KMS-11 (cell line): ENCODE data around the gene CHPF2.

Experiments
- H2AFZ ChIP-seq: fragments of 200-600 bp; sonication (generic); 2 replicates; pipeline ENCODE4 v1.6.1; 2016; ENCODE audit warnings: antibody characterized with exemption, mixed run types, low read depth
- H3K27ac ChIP-seq: fragments of 200-600 bp; sonication (generic); 2 replicates; pipeline ENCODE4 v1.6.1; 2016; ENCODE audit warnings: mild to moderate bottlenecking, mixed run types
- H3K27me3 ChIP-seq: fragments of 200-600 bp; sonication (generic); 2 replicates; pipeline ENCODE4 v1.6.1; 2017; ENCODE audit warnings: mild to moderate bottlenecking, low read depth, mixed run types, moderate library complexity; ENCODE audit not compliant: insufficient read depth
- H3K36me3 ChIP-seq: fragments of 200-600 bp; sonication (generic); 2 replicates; pipeline ENCODE4 v1.6.1; 2017; ENCODE audit warnings: mild to moderate bottlenecking, mixed run types; ENCODE audit not compliant: insufficient read depth
- H3K4me1 ChIP-seq: fragments of 200-600 bp; sonication (generic); 2 replicates; pipeline ENCODE4 v1.6.1; 2016; ENCODE audit warnings: mild to moderate bottlenecking, low read depth, mixed run types; ENCODE audit not compliant: poor library complexity, severe bottlenecking
- H3K4me2 ChIP-seq: fragments of 200-600 bp; sonication (generic); 2 replicates; pipeline ENCODE4 v1.7.0; 2016; ENCODE audit warnings: mild to moderate bottlenecking, mixed run types
- H3K4me3 ChIP-seq: fragments of 200-600 bp; sonication (generic); IDR thresholded peaks from 2 replicates; pipeline ENCODE4 v1.6.1; 2017; ENCODE audit warnings: low read depth, low read length, mixed read lengths; ENCODE audit not compliant: insufficient read depth
- H3K79me2 ChIP-seq: fragments of 200-600 bp; sonication (generic); 2 replicates; pipeline ENCODE4 v1.6.1; 2016; ENCODE audit warnings: low read depth, mixed run types; ENCODE audit not compliant: insufficient read depth
- H3K9ac ChIP-seq: fragments of 200-600 bp; sonication (generic); 2 replicates; pipeline ENCODE4 v1.6.1; 2016; ENCODE audit warnings: mild to moderate bottlenecking, mixed run types
- H4K20me1 ChIP-seq: fragments of 200-600 bp; sonication (generic); 2 replicates; pipeline ENCODE4 v1.6.1; 2016; ENCODE audit warnings: mild to moderate bottlenecking, mixed run types; ENCODE audit not compliant: insufficient read depth
- TF ChIP-seq, protein P1 (sequence below): fragments of 200-600 bp; sonication (generic); conservative IDR thresholded peaks from 2 replicates; pipeline ENCODE4 v1.6.1; 2017; ENCODE audit warnings: low read depth, mild to moderate bottlenecking, antibody characterized with exemption, low read length, moderate library complexity, mixed read lengths

The CHPF2 gene

DNA sequence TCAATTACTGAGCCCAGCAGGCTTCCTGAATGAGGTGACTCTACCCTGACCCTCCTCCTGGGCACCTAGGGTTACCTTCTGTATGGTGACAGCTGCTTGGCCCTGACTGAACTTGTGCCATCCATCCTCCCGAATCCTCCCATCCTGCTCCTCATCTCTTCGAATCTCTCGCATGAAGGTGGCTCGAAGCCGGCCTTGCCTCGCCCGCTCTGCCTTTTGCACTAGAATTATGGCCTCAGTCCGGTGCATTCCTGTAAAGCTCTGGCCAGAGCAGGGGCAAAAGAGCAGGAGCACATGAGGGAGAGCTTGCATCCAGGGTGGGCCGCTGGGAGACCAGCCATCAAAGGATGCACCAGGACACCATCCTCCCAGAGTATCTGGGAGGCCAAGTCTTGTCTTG, 29.4 kb upstream of the CHPF2 start:
- Histone ChIP-seq H3K27ac (no peak overlapping the region), H2AFZ (no peak overlapping the region), H3K9ac (no peak overlapping the region), H3K79me2 (no peaks in the 10 kb centered on the region), H3K4me1 (no peaks in the 10 kb centered on the region), H3K36me3 (no peaks in the 10 kb centered on the region), H3K4me2 (no peak overlapping the region), H4K20me1 (no peaks in the 10 kb centered on the region), H3K27me3 (peaks cover 99% of the 10 kb centered on the region), H3K4me3 (no peak overlapping the region)
- TF ChIP-seq, protein P1, sequence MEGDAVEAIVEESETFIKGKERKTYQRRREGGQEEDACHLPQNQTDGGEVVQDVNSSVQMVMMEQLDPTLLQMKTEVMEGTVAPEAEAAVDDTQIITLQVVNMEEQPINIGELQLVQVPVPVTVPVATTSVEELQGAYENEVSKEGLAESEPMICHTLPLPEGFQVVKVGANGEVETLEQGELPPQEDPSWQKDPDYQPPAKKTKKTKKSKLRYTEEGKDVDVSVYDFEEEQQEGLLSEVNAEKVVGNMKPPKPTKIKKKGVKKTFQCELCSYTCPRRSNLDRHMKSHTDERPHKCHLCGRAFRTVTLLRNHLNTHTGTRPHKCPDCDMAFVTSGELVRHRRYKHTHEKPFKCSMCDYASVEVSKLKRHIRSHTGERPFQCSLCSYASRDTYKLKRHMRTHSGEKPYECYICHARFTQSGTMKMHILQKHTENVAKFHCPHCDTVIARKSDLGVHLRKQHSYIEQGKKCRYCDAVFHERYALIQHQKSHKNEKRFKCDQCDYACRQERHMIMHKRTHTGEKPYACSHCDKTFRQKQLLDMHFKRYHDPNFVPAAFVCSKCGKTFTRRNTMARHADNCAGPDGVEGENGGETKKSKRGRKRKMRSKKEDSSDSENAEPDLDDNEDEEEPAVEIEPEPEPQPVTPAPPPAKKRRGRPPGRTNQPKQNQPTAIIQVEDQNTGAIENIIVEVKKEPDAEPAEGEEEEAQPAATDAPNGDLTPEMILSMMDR = no peak

DNA sequence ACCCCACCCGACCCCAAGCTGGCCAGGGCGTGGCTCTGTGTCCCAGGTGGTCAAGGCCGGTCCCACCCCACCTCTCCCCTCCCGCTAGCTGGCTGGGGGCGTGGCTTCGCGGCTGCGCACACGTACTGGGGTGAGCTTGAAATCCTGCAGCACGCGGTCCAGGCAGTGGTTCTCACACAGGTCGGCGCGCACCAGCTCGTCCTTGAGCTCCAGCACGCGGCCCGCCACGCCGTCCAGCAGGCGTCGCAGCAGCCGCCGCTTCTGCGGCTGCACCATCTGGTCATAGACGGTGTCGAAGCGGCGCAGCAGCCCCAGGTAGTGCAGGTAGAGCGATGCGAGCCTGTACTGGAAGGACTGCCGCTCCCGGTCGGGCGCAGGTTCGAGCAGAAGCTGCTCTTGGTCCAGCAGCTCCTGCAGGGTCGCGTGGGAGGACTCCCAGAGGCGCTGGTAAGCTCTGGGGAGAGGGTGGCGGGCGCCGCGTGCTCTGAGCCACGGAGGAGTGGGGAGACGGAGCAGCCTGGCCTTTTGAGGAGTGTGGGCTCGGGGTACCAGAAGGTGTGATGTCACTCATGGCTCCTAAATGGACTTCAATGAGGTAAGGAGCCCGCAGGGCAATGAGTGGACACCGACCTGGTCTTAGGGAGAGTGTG, 27.8 kb upstream of the CHPF2 start:
- no peak overlapping the region for H3K4me2 ChIP-seq
- H2AFZ ChIP-seq = no peak overlapping the region
- H3K36me3 ChIP-seq = no peaks in the 10 kb centered on the region
- no peak overlapping the region for H3K27ac ChIP-seq
- H3K27me3 ChIP-seq = peaks cover 82% of the 10 kb centered on the region
- H3K9ac ChIP-seq = no peak overlapping the region
- H3K79me2 ChIP-seq = no peaks in the 10 kb centered on the region
- H3K4me3 ChIP-seq = no peak overlapping the region
- TF ChIP-seq, protein P1 = no peak
- no peaks in the 10 kb centered on the region for H3K4me1 ChIP-seq
- no peaks in the 10 kb centered on the region for H4K20me1 ChIP-seq

DNA sequence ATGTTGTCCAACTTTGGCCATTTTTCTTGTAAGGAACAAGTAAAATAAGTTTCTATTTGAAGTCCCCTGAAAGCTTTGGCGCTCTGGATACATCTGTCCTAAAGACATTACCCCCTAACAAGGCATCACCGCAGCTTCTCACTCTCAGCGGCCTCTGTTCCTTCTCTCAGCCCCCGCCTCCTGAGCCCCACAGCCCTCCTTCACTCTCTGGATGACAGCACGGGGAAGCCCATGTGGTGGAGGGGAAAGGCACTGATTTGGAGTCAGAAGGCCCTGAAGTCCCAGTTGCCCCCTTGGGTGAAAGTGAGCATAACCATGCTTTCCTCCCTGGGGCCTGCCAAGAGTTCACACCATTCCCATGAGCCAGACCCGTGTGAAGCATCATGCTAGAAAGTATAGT, 26.6 kb upstream of the CHPF2 start:
- no peak overlapping the region for H3K4me3 ChIP-seq
- H3K27me3 ChIP-seq = peaks cover 71% of the 10 kb centered on the region
- no peaks in the 10 kb centered on the region for H3K4me1 ChIP-seq
- no peak overlapping the region for H2AFZ ChIP-seq
- no peak overlapping the region for H3K4me2 ChIP-seq
- H3K36me3 ChIP-seq = no peaks in the 10 kb centered on the region
- no peak overlapping the region for H3K9ac ChIP-seq
- TF ChIP-seq, protein P1 = no peak
- H3K27ac ChIP-seq = no peak overlapping the region
- no peaks in the 10 kb centered on the region for H4K20me1 ChIP-seq
- H3K79me2 ChIP-seq = no peaks in the 10 kb centered on the region

DNA sequence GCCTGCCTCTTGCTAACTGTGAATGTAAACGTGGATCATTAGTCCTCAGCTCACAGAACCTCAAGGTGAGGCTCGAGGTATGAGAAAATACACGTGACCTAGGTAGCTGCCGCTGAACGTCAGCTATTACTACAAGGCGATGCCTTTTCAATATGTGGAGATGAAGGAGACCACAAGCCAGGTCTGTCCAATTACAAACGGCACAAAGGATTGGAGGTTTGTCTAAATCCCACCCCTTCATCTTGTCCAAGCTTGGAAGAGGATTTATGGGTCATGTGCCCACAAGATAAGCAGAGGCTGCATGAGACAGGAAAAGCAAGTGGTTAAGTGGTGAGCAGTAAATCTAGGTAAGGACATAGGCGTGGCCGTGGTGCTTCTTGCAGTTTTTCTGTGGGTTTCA, 25.4 kb upstream of the CHPF2 start:
- Histone ChIP-seq H4K20me1 (no peaks in the 10 kb centered on the region), H3K4me3 (no peak overlapping the region), H3K9ac (no peak overlapping the region), H3K27me3 (peaks cover 60% of the 10 kb centered on the region), H3K36me3 (no peaks in the 10 kb centered on the region), H3K79me2 (no peaks in the 10 kb centered on the region), H3K27ac (no peak overlapping the region), H2AFZ (no peak overlapping the region), H3K4me2 (no peak overlapping the region), H3K4me1 (no peaks in the 10 kb centered on the region)
- TF ChIP-seq, protein P1 = no peak
